ENCODE measurements around the gene PLA2G2F. TPM values are rescaled to one million over a fixed set of nuclear protein-coding genes. Genes with fewer than 3 reads are reported as not detected.

PLA2G2F gene
- total RNA-seq, 2 donors from 2014 or later, result not detected

- no peak overlapping the region for H3K4me3 ChIP-seq
- DNase-seq, result no peak
Measured at GRCh38 chr1:20150326-20150705, 11.2 kb downstream of the PLA2G2F start.

GRCh38 chr1:20150969-20151368 is 11.8 kb downstream of the PLA2G2F start:
- no peaks in the 10 kb centered on the region for H3K36me3 ChIP-seq
- intact Hi-C loops (cut with DNase I), result loop anchor here (5.0 kb wide), 2 partner anchors 49 to 179 kb away; no protein-coding TSS in a partner anchor
- no peak overlapping the region for H3K9ac ChIP-seq (ENCODE audit: low read depth in 2 of 2, low read length in 2 of 2)
- no peak overlapping the region for H3K4me3 ChIP-seq
- H3K27me3 ChIP-seq, result no peaks in the 10 kb centered on the region
- H3K27ac ChIP-seq, result no peak overlapping the region
- H3K9me3 ChIP-seq, result no peaks in the 10 kb centered on the region
- DNase-seq, result no peak
- no peaks in the 10 kb centered on the region for H3K4me1 ChIP-seq
- no peak for TF ChIP-seq CTCF (IDR thresholded peaks at IDR 0.05)

More at GRCh38 chr1:20150326-20150705, 11.2 kb downstream of the PLA2G2F start:
- Histone ChIP-seq H3K9me3 (no peaks in the 10 kb centered on the region), H3K4me1 (no peaks in the 10 kb centered on the region), H3K27ac (no peak overlapping the region), H3K36me3 (no peaks in the 10 kb centered on the region), H3K27me3 (no peaks in the 10 kb centered on the region), H3K9ac (ENCODE audit: low read depth in 2 of 2, low read length in 2 of 2) (no peak overlapping the region)
- intact Hi-C loops (cut with DNase I), result loop anchor here (5.0 kb wide), 2 partner anchors 48 to 178 kb away; no protein-coding TSS in a partner anchor
- no peak for TF ChIP-seq CTCF (IDR thresholded peaks at IDR 0.05)

GRCh38 chr1:20151906-20152598 is 12.9 kb downstream of the PLA2G2F start:
- peak overlapping the region; percentile 36 for H3K4me3 ChIP-seq
- intact Hi-C loops (cut with DNase I), result loop anchor here (2.0 to 5.0 kb wide), 3 partner anchors 50 to 233 kb away; no protein-coding TSS in a partner anchor
- TF ChIP-seq CTCF (IDR thresholded peaks at IDR 0.05), result peak; percentile 95
- H3K27me3 ChIP-seq, result no peaks in the 10 kb centered on the region
- H3K4me1 ChIP-seq, result no peaks in the 10 kb centered on the region
- DNase-seq, result peak; percentile 84
- H3K9ac ChIP-seq (ENCODE audit: low read depth in 2 of 2, low read length in 2 of 2), result peak overlapping the region; percentile 51 to 62
- no peak overlapping the region for H3K27ac ChIP-seq
- no peaks in the 10 kb centered on the region for H3K9me3 ChIP-seq
- H3K36me3 ChIP-seq, result no peaks in the 10 kb centered on the region

GRCh38 chr1:20152599-20152930 is 13.4 kb downstream of the PLA2G2F start:
- Histone ChIP-seq H3K4me3 (no peak overlapping the region), H3K9me3 (no peaks in the 10 kb centered on the region), H3K27ac (no peak overlapping the region), H3K36me3 (no peaks in the 10 kb centered on the region), H3K27me3 (no peaks in the 10 kb centered on the region), H3K4me1 (no peaks in the 10 kb centered on the region), H3K9ac (ENCODE audit: low read depth in 2 of 2, low read length in 2 of 2) (no peak overlapping the region)
- TF ChIP-seq CTCF (IDR thresholded peaks at IDR 0.05), result peak; percentile 17
- no peak for DNase-seq
- intact Hi-C loops (cut with DNase I), result loop anchor here (2.0 to 5.0 kb wide), 3 partner anchors 50 to 234 kb away; no protein-coding TSS in a partner anchor

- intact Hi-C loops (cut with DNase I), result loop anchor here (2.0 to 5.0 kb wide), 3 partner anchors 51 to 234 kb away; no protein-coding TSS in a partner anchor
- Histone ChIP-seq H3K36me3 (no peaks in the 10 kb centered on the region), H3K4me1 (no peaks in the 10 kb centered on the region), H3K27me3 (no peaks in the 10 kb centered on the region), H3K9me3 (no peaks in the 10 kb centered on the region), H3K9ac (ENCODE audit: low read depth in 2 of 2, low read length in 2 of 2) (no peak overlapping the region), H3K4me3 (no peak overlapping the region), H3K27ac (no peak overlapping the region)
- no peak for DNase-seq
- TF ChIP-seq CTCF (IDR thresholded peaks at IDR 0.05), result no peak
Measured at GRCh38 chr1:20153000-20153418, 13.9 kb downstream of the PLA2G2F start.
